ENCODE data around the gene HYCC2. TPM values are rescaled to one million over a fixed set of nuclear protein-coding genes. Genes with fewer than 3 reads are reported as not detected.
"Not testable (repeated sequence)": the region's sequence is repeated elsewhere in the genome, so short reads cannot be mapped to it uniquely, and the experiment has no call there.

The HYCC2 gene
- total and polyA plus RNA-seq, 5 donors from 2014 or later = 17.2 to 42.8 (median 25.4) TPM

DNA sequence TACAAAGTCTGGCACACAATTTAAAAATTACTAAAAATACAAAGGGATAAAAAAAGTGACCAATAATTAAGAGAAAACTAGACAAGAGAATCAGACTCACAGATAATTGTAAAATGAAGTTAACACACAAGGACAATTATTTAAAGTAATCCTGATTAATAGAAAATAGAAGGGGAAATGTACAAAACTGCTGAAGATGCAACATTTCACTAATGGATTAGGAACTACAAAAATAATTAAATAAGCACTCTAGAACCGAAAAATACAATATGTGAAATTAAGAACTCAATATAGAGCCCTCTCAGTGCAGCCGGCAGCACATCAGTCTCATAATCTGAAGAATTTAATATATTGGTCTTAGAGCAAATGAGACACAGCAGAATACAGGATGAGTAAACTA, 24.6 kb downstream of the HYCC2 start:
- peaks cover 0 to 11% (median 3%) of the 10 kb centered on the region in 7 donors for H3K9me3 Mint-ChIP-seq
- H3K27ac Mint-ChIP-seq = no peak overlapping the region
- no peak overlapping the region for H3K4me3 Mint-ChIP-seq
- H3K36me3 Mint-ChIP-seq = peaks cover 27% of the 10 kb centered on the region
- H3K4me1 Mint-ChIP-seq = peaks cover 14 to 27% (median 17%) of the 10 kb centered on the region in 4 donors
- H3K36me3 ChIP-seq (ENCODE audit: control insufficient read depth, insufficient read depth, low read length) = peaks cover 20% of the 10 kb centered on the region
- H3K9me3 ChIP-seq (ENCODE audit: control insufficient read depth in 2 of 2, low read length in 2 of 2) = peaks cover 4 to 9% of the 10 kb centered on the region in 2 experiments
- no peaks in the 10 kb centered on the region for H3K27me3 Mint-ChIP-seq
- no peak overlapping the region for H3K27ac ChIP-seq (ENCODE audit: insufficient read depth, low read length, poor library complexity, severe bottlenecking)
- no peaks in the 10 kb centered on the region for H3K27me3 ChIP-seq (ENCODE audit: control insufficient read depth, insufficient read depth, low read length)
- DNase-seq (no peak), ATAC-seq (ENCODE audit: low read depth in 2 of 2) (no peak)
- H3K4me3 ChIP-seq (ENCODE audit: low read depth, low read length) = no peak overlapping the region
- H3K4me1 ChIP-seq (ENCODE audit: control insufficient read depth, insufficient read depth, low read length, poor library complexity, severe bottlenecking) = no peaks in the 10 kb centered on the region

DNA sequence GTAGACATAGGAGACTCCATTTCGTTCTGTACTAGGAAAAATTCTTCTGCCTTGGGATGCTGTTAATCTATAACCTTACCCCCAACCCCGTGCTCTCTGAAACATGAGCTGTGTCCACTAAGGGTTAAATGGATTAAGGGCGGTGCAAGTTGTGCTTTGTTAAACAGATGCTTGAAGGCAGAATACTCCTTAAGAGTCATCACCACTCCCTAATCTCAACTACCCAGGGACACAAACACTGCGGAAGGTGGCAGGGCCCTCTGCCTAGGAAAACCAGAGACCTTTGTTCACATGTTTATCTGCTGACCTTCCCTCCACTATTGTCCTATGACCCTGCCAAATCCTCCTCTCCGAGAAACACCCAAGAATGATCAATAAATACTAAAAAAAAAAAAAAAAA, 28.4 kb downstream of the HYCC2 start:
- not testable (repeated sequence) for H3K4me3 Mint-ChIP-seq; H3K27me3 Mint-ChIP-seq; H3K27ac Mint-ChIP-seq; H3K4me3 ChIP-seq (ENCODE audit: low read depth, low read length); DNase-seq; H3K9me3 ChIP-seq (ENCODE audit: control insufficient read depth in 2 of 2, low read length in 2 of 2); H3K27me3 ChIP-seq (ENCODE audit: control insufficient read depth, insufficient read depth, low read length); ATAC-seq (ENCODE audit: low read depth in 2 of 2); H3K4me1 ChIP-seq (ENCODE audit: control insufficient read depth, insufficient read depth, low read length, poor library complexity, severe bottlenecking); H3K27ac ChIP-seq (ENCODE audit: insufficient read depth, low read length, poor library complexity, severe bottlenecking)
- H3K4me1 Mint-ChIP-seq = peaks cover 13 to 32% (median 18%) of the 10 kb centered on the region in 4 donors
- peaks cover 0 to 11% (median 4%) of the 10 kb centered on the region in 7 donors for H3K9me3 Mint-ChIP-seq
- H3K36me3 ChIP-seq (ENCODE audit: control insufficient read depth, insufficient read depth, low read length) = peaks cover 22% of the 10 kb centered on the region
- peaks cover 41% of the 10 kb centered on the region for H3K36me3 Mint-ChIP-seq

DNA sequence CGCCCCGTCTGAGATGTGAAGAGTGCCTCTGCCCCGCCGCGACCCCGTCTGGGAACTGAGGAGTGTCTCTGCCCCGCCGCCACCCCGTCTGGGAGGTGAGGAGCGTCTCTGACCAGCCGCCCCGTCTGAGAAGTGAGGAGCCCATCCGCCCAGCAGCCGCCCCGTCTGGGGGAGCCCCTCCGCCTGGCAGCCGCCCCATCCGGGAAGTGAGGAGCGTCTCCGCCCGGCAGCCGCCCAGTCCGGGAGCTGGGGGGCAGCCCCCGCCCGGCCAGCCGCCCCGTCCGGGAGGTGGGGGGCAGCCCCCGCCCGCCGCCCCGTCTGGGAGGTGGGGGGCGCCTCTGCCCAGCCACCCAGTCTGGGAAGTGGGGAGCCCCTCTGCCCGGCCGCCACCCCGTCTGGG, 29.0 kb downstream of the HYCC2 start:
- peaks cover 13 to 32% (median 16%) of the 10 kb centered on the region in 4 donors for H3K4me1 Mint-ChIP-seq
- H3K4me3 ChIP-seq (ENCODE audit: low read depth, low read length); H3K27ac Mint-ChIP-seq; H3K27me3 Mint-ChIP-seq; H3K27me3 ChIP-seq (ENCODE audit: control insufficient read depth, insufficient read depth, low read length); H3K9me3 Mint-ChIP-seq; H3K9me3 ChIP-seq (ENCODE audit: control insufficient read depth in 2 of 2, low read length in 2 of 2); DNase-seq; ATAC-seq (ENCODE audit: low read depth in 2 of 2); H3K4me3 Mint-ChIP-seq; H3K4me1 ChIP-seq (ENCODE audit: control insufficient read depth, insufficient read depth, low read length, poor library complexity, severe bottlenecking); H3K27ac ChIP-seq (ENCODE audit: insufficient read depth, low read length, poor library complexity, severe bottlenecking): not testable (repeated sequence)
- peaks cover 22% of the 10 kb centered on the region for H3K36me3 ChIP-seq (ENCODE audit: control insufficient read depth, insufficient read depth, low read length)
- H3K36me3 Mint-ChIP-seq = peaks cover 38% of the 10 kb centered on the region

DNA sequence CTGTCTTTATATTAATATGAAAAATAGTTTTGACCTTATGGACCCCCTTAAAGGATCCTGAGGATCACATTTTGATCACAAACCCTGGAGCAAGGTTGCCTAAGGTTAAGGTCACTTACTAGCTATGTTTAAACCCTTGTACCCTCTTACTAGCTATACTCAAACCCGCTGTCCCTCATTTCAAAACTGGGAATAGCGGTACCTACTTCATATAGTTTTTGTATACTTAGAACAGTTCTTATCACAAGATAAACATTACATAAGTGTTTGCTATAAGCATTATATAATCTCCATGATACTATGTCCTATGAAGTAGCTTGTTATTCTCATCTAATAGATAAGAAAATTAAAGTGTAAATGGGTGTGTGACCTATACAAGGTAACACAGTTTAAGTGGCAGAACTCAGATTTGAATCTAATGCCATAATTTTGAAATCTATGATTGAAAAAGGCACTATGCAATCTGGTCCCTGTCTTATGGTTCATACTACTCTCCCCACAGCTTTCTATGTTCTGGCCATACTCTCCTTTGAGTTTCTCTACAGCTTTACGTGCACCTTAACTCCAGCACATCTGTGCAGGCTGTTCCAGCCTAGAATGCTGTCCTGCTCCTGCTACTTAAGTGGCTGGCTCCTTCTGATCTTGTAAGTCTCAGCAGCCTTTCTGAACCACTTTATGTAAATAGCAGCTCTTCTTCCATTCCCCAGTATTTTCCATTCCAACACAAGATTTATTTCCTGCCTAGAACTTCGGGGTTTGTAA, 30.4 kb downstream of the HYCC2 start:
- Mint-ChIP-seq H3K9me3 (peaks cover 0 to 5% (median 0%) of the 10 kb centered on the region in 7 donors), H3K36me3 (peaks cover 33% of the 10 kb centered on the region), H3K27ac (peak overlapping the region in 1 of 3 donors; percentile 22), H3K27me3 (no peaks in the 10 kb centered on the region), H3K4me3 (no peak overlapping the region), H3K4me1 (peaks cover 4 to 18% (median 10%) of the 10 kb centered on the region in 4 donors)
- no peak overlapping the region for H3K4me3 ChIP-seq (ENCODE audit: low read depth, low read length)
- no peak overlapping the region for H3K27ac ChIP-seq (ENCODE audit: insufficient read depth, low read length, poor library complexity, severe bottlenecking)
- DNase-seq = no peak
- H3K4me1 ChIP-seq (ENCODE audit: control insufficient read depth, insufficient read depth, low read length, poor library complexity, severe bottlenecking) = no peaks in the 10 kb centered on the region
- H3K36me3 ChIP-seq (ENCODE audit: control insufficient read depth, insufficient read depth, low read length) = peaks cover 22% of the 10 kb centered on the region
- H3K27me3 ChIP-seq (ENCODE audit: control insufficient read depth, insufficient read depth, low read length) = no peaks in the 10 kb centered on the region
- ATAC-seq (ENCODE audit: low read depth in 2 of 2) = no peak
- H3K9me3 ChIP-seq (ENCODE audit: control insufficient read depth in 2 of 2, low read length in 2 of 2) = no peaks in the 10 kb centered on the region

DNA sequence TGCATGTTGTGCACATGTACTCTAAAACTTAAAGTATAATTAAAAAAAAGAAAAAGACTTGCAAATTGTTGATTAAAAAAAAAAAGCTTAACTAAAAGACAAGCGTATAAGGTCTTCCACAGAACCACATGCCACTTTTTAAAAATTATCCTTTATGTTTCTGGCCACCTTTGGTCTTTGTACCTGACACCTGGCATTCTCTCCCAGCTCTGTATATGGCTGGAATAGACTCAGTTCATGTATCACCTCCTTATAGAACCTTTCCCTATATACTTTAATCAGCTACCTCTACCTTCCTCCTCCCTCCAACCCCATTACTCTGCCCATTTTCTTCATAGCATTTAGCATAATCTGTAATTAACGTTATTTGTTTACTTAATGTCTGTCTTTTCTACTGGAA, 32.6 kb downstream of the HYCC2 start:
- Histone ChIP-seq H3K4me3 (ENCODE audit: low read depth, low read length) (no peak overlapping the region), H3K27me3 (ENCODE audit: control insufficient read depth, insufficient read depth, low read length) (no peaks in the 10 kb centered on the region), H3K27ac (ENCODE audit: insufficient read depth, low read length, poor library complexity, severe bottlenecking) (no peak overlapping the region), H3K36me3 (ENCODE audit: control insufficient read depth, insufficient read depth, low read length) (peaks cover 7% of the 10 kb centered on the region), H3K9me3 (ENCODE audit: control insufficient read depth in 2 of 2, low read length in 2 of 2) (no peaks in the 10 kb centered on the region), H3K4me1 (ENCODE audit: control insufficient read depth, insufficient read depth, low read length, poor library complexity, severe bottlenecking) (no peaks in the 10 kb centered on the region)
- H3K9me3 Mint-ChIP-seq = peaks cover 0 to 5% (median 0%) of the 10 kb centered on the region in 7 donors
- H3K27ac Mint-ChIP-seq = peak overlapping the region in 2 of 3 donors; percentile 16 to 24
- peaks cover 35% of the 10 kb centered on the region for H3K36me3 Mint-ChIP-seq
- H3K4me1 Mint-ChIP-seq = peaks cover 4 to 15% (median 9%) of the 10 kb centered on the region in 4 donors
- DNase-seq (no peak), ATAC-seq (ENCODE audit: low read depth in 2 of 2) (no peak)
- H3K4me3 Mint-ChIP-seq = no peak overlapping the region
- H3K27me3 Mint-ChIP-seq = no peaks in the 10 kb centered on the region

DNA sequence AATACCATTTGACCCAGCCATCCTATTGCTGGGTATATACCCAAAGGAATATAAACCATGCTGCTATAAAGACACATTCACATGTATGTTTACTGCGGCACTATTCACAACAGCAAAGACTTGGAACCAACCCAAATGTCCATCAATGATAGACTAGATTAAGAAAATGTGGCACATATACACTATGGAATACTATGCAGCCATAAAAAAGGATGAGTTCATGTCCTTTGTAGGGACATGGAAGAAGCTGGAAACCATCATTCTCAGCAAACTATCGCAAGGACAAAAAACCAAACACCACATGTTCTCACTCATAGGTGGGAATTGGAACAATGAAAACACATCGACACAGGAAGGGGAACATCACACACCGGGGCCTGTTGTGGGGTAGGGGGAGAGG, 33.1 kb downstream of the HYCC2 start:
- not testable (repeated sequence) for H3K9me3 Mint-ChIP-seq; H3K9me3 ChIP-seq (ENCODE audit: control insufficient read depth in 2 of 2, low read length in 2 of 2); H3K27ac Mint-ChIP-seq; H3K4me3 ChIP-seq (ENCODE audit: low read depth, low read length); DNase-seq; ATAC-seq (ENCODE audit: low read depth in 2 of 2); H3K27me3 ChIP-seq (ENCODE audit: control insufficient read depth, insufficient read depth, low read length); H3K27me3 Mint-ChIP-seq; H3K36me3 ChIP-seq (ENCODE audit: control insufficient read depth, insufficient read depth, low read length); H3K4me1 ChIP-seq (ENCODE audit: control insufficient read depth, insufficient read depth, low read length, poor library complexity, severe bottlenecking); H3K27ac ChIP-seq (ENCODE audit: insufficient read depth, low read length, poor library complexity, severe bottlenecking); H3K4me3 Mint-ChIP-seq
- H3K4me1 Mint-ChIP-seq = peaks cover 4 to 15% (median 9%) of the 10 kb centered on the region in 4 donors
- H3K36me3 Mint-ChIP-seq = peaks cover 35% of the 10 kb centered on the region

DNA sequence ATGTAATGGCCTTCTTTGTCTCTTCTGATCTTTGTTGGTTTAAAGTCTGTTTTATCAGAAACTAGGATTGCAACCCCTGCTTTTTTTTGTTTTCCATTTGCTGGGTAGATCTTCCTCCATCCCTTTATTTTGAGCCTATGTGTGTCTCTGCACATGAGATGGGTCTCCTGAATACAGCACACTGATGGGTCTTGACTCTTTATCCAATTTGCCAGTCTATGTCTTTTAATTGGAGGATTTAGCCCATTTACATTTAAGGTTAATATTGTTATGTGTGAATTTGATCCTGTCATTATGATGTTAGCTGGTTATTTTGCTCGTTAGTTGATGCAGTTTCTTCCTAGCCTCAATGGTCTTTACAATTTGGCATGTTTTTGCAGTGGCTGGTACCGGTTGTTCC, 37.1 kb downstream of the HYCC2 start:
- H3K27ac Mint-ChIP-seq; H3K9me3 Mint-ChIP-seq; H3K4me1 ChIP-seq (ENCODE audit: control insufficient read depth, insufficient read depth, low read length, poor library complexity, severe bottlenecking); ATAC-seq (ENCODE audit: low read depth in 2 of 2); H3K27ac ChIP-seq (ENCODE audit: insufficient read depth, low read length, poor library complexity, severe bottlenecking); H3K9me3 ChIP-seq (ENCODE audit: control insufficient read depth in 2 of 2, low read length in 2 of 2); H3K4me3 Mint-ChIP-seq; DNase-seq; H3K27me3 ChIP-seq (ENCODE audit: control insufficient read depth, insufficient read depth, low read length); H3K36me3 ChIP-seq (ENCODE audit: control insufficient read depth, insufficient read depth, low read length); H3K4me3 ChIP-seq (ENCODE audit: low read depth, low read length); H3K27me3 Mint-ChIP-seq: not testable (repeated sequence)
- Mint-ChIP-seq H3K4me1 (peaks cover 0 to 14% (median 5%) of the 10 kb centered on the region in 4 donors), H3K36me3 (peaks cover 30% of the 10 kb centered on the region)

DNA sequence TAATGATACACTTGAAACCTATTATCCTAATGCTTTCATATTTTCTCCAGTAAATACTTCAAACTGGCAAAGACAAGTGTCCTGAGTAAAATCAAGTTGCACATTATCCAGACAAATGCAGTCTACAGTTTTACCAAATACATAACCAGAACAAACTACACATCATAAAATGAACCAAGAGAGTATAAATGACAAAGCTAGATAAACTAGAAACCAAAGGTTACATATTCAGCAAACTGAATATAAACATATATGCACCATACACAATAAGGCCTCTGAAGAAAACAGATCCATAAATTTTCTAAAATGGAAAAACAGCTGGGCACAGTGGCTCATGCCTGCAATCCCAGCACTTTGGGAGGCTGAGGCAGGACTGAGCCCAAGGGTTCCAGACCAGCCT, 47.0 kb downstream of the HYCC2 start:
- H3K27me3 Mint-ChIP-seq = no peaks in the 10 kb centered on the region
- H3K9me3 Mint-ChIP-seq = peaks cover 0 to 3% (median 0%) of the 10 kb centered on the region in 7 donors
- no peak overlapping the region for H3K27ac ChIP-seq (ENCODE audit: insufficient read depth, low read length, poor library complexity, severe bottlenecking)
- H3K4me3 ChIP-seq (ENCODE audit: low read depth, low read length) = no peak overlapping the region
- H3K36me3 Mint-ChIP-seq = peaks cover 20% of the 10 kb centered on the region
- no peaks in the 10 kb centered on the region for H3K27me3 ChIP-seq (ENCODE audit: control insufficient read depth, insufficient read depth, low read length)
- no peak overlapping the region for H3K4me3 Mint-ChIP-seq
- H3K36me3 ChIP-seq (ENCODE audit: control insufficient read depth, insufficient read depth, low read length) = peaks cover 21% of the 10 kb centered on the region
- H3K9me3 ChIP-seq (ENCODE audit: control insufficient read depth in 2 of 2, low read length in 2 of 2) = no peaks in the 10 kb centered on the region
- no peak overlapping the region for H3K27ac Mint-ChIP-seq
- ATAC-seq (ENCODE audit: low read depth in 2 of 2) (no peak), DNase-seq (no peak)
- peaks cover 5% of the 10 kb centered on the region for H3K4me1 ChIP-seq (ENCODE audit: control insufficient read depth, insufficient read depth, low read length, poor library complexity, severe bottlenecking)
- H3K4me1 Mint-ChIP-seq = peaks cover 27 to 45% (median 35%) of the 10 kb centered on the region in 4 donors

All from CD4-positive, CD25-positive, alpha-beta regulatory T cell (primary cell).